Stimulated activated CD8-positive, alpha-beta memory T cell treated with anti-CD3 and anti-CD28 coated beads, Interleukin-7, amount 100 ng/mL, for 48 hours (primary cell): Measurements from ENCODE around the gene FAM227A.

Experiments used
- DNase-seq, 2 donors: peaks; one replicate each; pipeline ENCODE4 v3.0.0-alpha.2; 2020; ENCODE audit warnings: low read depth in 1 of 2; ENCODE audit errors: extremely low read depth in 1 of 2

The FAM227A gene

DNA sequence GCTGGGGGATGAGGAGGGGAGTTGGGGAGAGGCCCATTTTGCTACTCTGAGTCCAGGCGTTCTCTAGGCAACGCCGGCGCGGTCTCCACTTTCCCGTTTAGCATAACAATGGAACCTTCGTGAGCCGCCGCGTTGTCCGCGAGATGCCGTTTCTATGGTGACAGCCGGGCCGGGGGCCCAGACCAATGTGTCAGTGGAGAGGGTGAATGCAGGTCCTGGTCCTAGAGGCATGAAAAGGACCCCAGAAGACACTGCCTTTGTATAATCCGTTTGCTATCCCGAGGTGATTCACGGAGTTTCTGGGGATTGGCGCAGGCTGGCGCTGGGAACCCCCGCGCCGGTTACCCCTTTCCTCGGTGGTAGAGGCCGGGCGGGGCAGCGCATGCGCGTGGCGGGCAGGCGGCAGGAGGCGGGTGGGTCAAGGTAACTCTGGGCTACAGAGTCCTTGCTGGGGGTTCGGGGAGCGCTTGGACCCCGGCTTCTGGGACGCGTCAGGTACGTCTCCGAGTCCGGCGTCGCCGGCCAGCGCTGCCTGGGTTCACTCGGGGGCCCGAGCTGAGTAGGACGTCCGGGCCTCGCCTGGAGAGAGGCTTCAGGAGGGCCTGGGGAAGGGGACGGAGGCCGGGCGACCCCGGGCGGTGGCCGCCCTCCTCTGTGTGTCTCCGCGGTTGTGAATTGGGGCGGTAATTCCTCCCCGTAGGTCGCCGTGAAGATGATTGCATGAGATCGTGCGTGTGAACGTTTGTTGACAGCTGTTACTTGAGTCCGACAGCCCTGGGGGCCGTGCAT is at the start of gene FAM227A, which contains the start of gene CBY1:
Gene FAM227A (minus strand): TSS at position 137 of the 789 bp plus-strand sequence. CDS start 6,224 bp downstream, outside the sequence.
Gene CBY1 (plus strand): TSS at position 383 of the 789 bp plus-strand sequence. CDS start 11,417 bp downstream, outside the sequence.
- peak; percentile 77 for DNase-seq

- peak; percentile 85 to 96 for DNase-seq
These were observed 49.3 kb upstream of the FAM227A start, which contains the start of gene GTPBP1 for GRCh38 chr22:38705235-38706100. GTPBP1 (plus strand) TSS chr22:38705944; CDS start chr22:38705956, 12 bp downstream.

GRCh38 chr22:38704654-38705234 is 48.6 kb upstream of the FAM227A start:
- DNase-seq: no peak

DNA sequence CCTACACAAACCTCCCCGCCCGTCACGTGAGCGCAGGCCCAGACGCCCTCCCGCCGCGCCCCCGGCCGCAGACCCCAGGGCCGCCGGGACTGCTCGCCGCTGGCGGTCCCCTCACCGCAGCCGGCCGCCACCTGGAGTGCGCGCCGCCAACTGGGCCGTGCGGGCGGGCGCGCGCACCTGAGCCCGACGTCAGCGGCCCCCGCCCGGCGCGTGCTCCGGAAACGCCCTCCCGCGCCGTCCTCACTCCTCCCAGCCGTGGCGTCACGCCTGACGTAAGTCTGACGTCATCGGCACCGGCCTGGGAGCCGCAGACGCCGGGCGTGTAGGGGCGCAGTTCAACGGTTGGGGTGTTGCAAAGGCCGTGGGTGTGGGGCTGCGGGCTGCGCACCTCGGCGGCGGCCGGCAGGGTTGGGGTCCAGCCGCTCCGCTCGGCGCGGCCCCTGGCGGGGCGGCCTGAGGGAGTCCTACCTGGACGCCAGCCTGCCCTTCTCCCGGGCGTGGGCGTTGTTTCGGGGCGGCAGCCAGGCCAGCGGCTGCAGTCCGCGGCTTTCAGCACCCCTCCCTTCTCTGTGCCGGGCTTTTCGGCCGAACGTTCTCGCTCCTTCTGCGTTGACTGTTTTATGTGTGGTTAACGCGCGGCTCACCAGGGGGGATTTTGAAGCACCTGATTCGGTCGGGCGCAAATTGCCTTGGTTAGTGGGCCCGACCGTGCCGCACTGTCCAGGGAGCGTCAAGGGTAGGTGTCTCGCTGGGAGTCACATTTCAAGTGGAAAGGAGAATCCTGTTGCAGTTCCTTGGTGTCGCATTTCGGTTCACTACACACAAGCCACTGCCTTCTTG is 44.8 kb upstream of the FAM227A start, which contains the start of gene JOSD1:
Gene JOSD1 (minus strand): TSS at position 155 of the 840 bp plus-strand sequence. CDS start 956 bp downstream, outside the sequence.
- DNase-seq: peak; percentile 94 to 96

DNA sequence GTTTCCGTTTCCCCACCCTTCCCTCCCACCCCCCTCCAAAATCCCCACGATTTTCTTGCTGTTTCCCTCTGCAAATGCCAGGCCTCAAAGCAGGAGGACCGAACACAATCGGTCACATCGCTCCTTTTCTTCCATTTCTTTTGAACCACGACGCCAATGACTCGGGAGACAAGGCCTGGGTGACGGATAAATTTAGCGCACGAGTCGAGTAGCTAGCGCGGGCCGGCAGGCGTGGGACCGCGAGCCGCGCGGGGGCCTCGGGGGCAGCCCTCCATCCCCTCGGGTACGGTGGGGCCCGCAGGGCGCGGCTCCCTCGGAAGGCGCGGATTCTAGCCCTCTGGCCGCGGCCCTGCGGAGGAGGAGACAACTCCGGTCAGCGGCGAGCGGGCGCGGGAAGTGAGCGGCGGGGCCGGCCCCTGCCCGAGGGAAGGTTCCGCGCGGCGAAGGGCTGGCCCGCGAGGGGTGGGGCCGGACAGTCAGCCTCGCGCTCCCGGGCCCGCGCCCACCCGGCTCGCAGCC is 44.1 kb upstream of the FAM227A start:
- no peak for DNase-seq

- no peak for DNase-seq
These were observed 43.6 kb upstream of the FAM227A start for GRCh38 chr22:38699784-38700183.

- DNase-seq: no peak
These were observed 43.0 kb upstream of the FAM227A start for GRCh38 chr22:38699143-38699542.

GRCh38 chr22:38698407-38699094 is 42.4 kb upstream of the FAM227A start:
- no peak for DNase-seq

DNA sequence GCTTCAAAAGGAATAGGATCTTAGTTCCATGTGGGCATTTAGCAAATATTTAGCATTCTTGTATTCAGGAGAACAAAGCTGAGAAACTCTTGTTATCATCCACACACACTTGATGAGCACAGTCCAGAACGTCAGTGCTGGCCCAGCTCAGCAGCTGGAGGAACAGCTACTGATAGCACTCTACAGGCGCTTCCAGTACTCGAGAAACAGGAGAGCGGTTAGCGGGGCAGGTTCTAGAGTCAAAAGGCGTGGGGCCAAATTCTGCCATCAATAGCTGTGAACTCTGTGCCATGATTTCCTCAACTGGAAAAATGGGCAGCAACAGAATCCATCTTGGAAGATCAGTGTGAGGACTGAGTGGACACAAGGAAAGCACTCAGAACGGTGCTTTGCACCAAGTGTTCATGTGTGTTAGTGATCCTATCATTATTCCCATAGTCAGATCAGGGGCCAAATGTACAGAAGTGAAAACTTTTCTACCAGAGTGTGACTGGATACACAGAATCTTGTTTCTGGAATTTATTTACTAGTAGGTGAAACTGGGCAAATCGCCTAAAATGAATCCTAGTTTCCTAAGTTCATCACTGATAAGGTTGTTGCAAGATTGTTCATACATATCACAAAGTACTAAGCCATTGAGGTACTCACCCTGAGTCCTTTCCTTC is 41.4 kb upstream of the FAM227A start:
- no peak for DNase-seq

DNA sequence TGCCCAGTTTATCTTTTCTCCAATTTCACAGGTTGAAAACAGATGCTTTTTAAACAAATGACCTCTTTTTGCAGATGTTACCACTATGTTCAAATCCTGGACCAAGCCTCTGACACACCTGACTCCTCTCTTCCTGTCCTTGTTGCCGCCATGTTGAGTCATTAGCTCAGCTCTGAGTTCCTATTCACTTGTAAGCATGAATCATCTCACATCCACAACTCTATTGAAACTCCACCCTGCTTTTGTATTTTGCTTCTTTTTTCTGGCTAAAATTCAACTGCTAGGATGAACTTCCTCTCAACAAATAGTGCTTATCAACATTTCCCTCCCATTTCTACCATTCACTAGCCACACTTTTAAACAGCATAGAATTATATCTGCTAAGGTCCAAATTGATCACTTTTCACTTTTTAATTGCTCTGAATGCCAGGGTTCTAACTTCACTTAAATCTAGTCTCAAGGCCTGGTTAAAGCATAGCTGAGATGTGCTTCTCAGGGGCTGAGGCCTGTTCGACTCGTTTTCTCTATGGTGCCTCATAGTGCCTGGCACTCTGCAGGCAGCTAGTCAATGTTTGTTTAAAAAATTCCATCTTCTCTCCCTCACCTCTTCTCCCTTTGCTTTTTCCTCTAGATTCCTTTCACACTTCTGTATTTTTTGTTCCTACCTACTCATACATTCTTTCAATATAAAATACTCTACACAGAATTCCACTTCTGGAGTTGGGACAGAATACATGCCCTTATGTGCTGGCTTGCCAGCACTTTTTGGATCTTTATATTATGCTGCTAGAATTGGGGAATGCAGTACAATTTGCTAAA is 40.6 kb upstream of the FAM227A start:
- DNase-seq: peak in 1 of 2 donors; percentile 55

DNA sequence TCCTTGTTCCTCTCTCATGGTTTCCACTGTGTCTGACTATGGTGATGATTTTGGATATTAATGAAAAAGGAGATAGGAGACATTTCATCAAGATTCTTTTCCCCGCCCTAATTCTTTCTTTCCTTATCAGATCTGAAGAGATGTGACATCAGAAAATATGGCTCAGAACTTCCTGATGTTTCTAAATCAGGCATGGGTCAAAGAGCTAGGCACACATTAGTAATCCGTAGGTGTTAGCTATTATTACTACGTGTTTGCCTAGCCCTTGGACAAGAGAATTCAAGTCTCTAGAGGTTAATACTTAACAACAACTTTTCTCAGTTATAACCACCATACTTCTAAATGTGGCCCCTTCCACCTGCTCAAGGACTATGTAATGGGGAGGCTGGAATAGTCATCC is 38.7 kb upstream of the FAM227A start:
- DNase-seq: no peak

DNA sequence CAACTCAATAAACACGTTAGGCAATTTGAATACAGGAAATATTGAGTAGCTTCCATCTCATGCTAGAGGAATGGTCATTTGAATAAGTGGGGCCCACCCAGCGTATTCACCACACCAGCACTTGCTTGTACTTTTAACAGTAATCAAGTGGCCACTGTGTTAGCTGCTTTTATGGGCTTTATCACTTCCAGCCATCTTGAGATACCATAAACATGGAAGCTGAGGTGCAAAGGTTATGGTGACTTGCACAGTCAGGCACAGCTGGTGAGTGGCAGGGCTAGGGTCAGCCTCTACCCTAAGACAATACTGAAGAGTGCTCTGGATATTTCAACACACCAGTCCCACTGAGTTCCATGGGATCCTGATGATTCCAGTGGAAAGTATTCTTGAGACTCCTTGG is 37.9 kb upstream of the FAM227A start:
- DNase-seq: no peak

DNA sequence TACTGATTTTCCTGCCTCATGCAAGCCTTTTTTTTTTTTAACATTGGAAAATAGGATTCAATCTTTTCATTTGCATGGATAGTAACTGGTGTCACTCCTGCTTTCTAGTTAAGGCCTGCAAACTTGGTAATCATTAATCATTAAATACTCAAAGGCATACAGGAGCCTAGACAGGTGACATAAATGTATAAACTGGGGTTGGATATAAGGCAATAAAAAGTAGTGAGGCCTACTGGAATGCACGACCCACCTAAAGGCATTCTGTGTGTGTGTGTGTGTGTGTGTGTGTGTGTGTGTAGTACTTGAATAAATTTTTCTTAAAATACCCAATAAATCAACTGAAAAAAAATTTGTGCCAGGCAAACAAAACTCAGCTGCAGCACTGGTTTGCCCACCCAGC is 33.5 kb upstream of the FAM227A start:
- no peak for DNase-seq

- no peak for DNase-seq
These were observed 29.6 kb upstream of the FAM227A start for GRCh38 chr22:38685761-38686160.

- DNase-seq: no peak
These were observed 28.7 kb upstream of the FAM227A start for GRCh38 chr22:38684895-38685294.

DNA sequence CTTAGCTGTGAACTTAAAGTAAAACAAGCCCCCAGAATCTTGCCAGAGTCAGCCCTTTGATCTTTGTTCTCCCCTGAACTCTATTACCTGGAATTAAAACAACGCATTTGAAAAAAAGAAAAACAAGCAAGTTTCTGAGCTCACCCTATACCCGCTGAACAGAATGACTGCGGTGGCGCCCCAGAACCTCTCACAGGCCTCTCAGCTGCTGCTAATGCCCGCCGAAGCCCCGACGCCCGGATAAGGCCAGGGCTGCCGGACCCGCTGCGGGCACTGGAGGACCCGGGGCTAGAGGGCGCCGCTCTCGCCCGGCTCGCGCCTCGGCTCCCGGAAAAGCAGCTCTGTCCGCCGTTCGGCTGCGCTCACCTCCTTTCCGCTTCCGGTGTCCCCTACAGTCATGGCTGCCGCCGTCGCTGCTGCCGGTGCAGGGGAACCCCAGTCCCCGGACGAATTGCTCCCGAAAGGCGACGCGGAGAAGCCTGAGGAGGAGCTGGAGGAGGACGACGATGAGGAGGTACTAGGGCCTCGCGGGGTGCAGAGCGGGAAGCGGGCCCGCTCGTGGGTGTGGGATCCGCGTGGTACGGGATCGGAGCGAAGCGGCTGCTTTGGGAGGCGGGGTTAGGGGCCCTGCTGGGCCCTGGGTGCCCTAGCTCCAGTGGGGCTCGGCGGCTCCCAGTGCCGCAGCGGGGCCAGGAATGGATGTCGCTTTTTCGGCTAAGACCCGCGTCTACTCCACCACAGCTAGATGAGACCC is 25.6 kb upstream of the FAM227A start, which contains the start of gene TOMM22:
Gene TOMM22 (plus strand): TSS at position 376 of the 754 bp plus-strand sequence. CDS start 22 bp downstream, at position 398.
- DNase-seq: peak; percentile 77 to 80

DNA sequence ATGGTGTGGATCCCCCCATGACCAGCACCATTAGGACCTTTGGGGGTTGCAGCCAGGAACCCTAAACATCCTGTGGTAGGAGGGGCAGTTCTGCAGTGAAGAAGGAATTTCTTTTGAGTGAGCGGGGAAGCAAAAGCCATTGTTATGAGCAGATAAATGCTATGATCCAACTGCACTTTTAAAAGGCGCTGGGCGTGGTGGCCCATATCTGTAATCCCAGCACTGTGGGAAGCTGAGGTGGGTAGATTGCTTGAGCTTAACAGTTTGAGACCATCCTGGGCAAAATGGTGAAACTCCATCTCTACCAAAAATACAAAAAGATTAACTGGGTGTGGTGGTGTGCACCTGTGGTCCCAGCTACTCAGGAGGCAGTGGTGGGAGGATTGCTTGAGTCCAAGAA is 19.6 kb upstream of the FAM227A start:
- no peak for DNase-seq
